Thyroid gland (tissue), 4 donors: ENCODE data around the gene RAX.

ENCODE experiments used
- CTCF ChIP-seq, 6 experiments: fragments of 200-600 bp in 3 of 6; fragments of 450-650 bp in 3 of 6; sonication (generic) in 3 of 6; IDR thresholded peaks; one replicate each; pipeline ENCODE4 v1.5.1; 2016 to 2019; ENCODE audit warnings: antibody characterized with exemption in 6 of 6, mild to moderate bottlenecking in 2 of 6, inconsistent platforms in 1 of 6, moderate library complexity in 1 of 6
- POLR2A ChIP-seq, 2 donors: fragments of 450-650 bp; IDR thresholded peaks; one replicate each; pipeline ENCODE4 v1.6.1; 2017; ENCODE audit warnings: antibody characterized with exemption in 2 of 2, mild to moderate bottlenecking in 2 of 2, moderate library complexity in 1 of 2

- TF ChIP-seq CTCF (IDR thresholded peaks at IDR 0.05) = no peak
- TF ChIP-seq POLR2A (IDR thresholded peaks at IDR 0.05) = no peak
Observed at GRCh38 chr18:59274533-59274928, 1.3 kb upstream of the RAX start.
